Stimulated activated CD8-positive, alpha-beta memory T cell treated with anti-CD3 and anti-CD28 coated beads, Interleukin-7, amount 100 ng/mL, for 1 hour (primary cell): ENCODE results near the gene PHLDB2.

Source experiments
- DNase-seq, 2 donors: peaks; one replicate each; pipeline ENCODE4 v3.0.0-alpha.2; 2020; ENCODE audit warnings: low read depth in 2 of 2

PHLDB2 gene

GRCh38 chr3:111998636-111999483 is 139.8 kb downstream of the PHLDB2 start, which contains the start of gene TAGLN3:
TSS of gene TAGLN3 (plus strand) at chr3:111998922. CDS start at chr3:111999423, 501 bp downstream.
- no peak for DNase-seq

- no peak for DNase-seq
These were observed 140.6 kb downstream of the PHLDB2 start for GRCh38 chr3:111999484-112000324.

- no peak for DNase-seq
These were observed 141.3 kb downstream of the PHLDB2 start for GRCh38 chr3:112000367-112000771.

GRCh38 chr3:112000966-112001365 is 141.9 kb downstream of the PHLDB2 start:
- DNase-seq = no peak

GRCh38 chr3:112001526-112001925 is 142.5 kb downstream of the PHLDB2 start:
- DNase-seq = no peak

- no peak for DNase-seq
These were observed 143.3 kb downstream of the PHLDB2 start for GRCh38 chr3:112002096-112002971.

- no peak for DNase-seq
These were observed 144.4 kb downstream of the PHLDB2 start for GRCh38 chr3:112003321-112004080.

GRCh38 chr3:112004187-112004586 is 145.1 kb downstream of the PHLDB2 start:
- DNase-seq = no peak

GRCh38 chr3:112004669-112005068 is 145.6 kb downstream of the PHLDB2 start:
- DNase-seq = no peak

- DNase-seq = no peak
These were observed 146.1 kb downstream of the PHLDB2 start for GRCh38 chr3:112005091-112005672.

GRCh38 chr3:112007633-112008032 is 148.6 kb downstream of the PHLDB2 start:
- no peak for DNase-seq

- DNase-seq = no peak
These were observed 150.6 kb downstream of the PHLDB2 start for GRCh38 chr3:112009670-112010069.

- DNase-seq = no peak
These were observed 151.6 kb downstream of the PHLDB2 start for GRCh38 chr3:112010636-112011035.

GRCh38 chr3:112011376-112011940 is 152.4 kb downstream of the PHLDB2 start:
- no peak for DNase-seq

GRCh38 chr3:112012205-112012992 is 153.3 kb downstream of the PHLDB2 start:
- no peak for DNase-seq

- peak; percentile 18 to 20 for DNase-seq
These were observed 154.2 kb downstream of the PHLDB2 start for GRCh38 chr3:112013058-112013783.

- no peak for DNase-seq
These were observed 154.7 kb downstream of the PHLDB2 start for GRCh38 chr3:112013784-112014143.

GRCh38 chr3:112017091-112017490 is 158.0 kb downstream of the PHLDB2 start:
- DNase-seq = no peak

GRCh38 chr3:112018712-112019111 is 159.6 kb downstream of the PHLDB2 start:
- no peak for DNase-seq
